A673 (cell line): Measurements from ENCODE around the gene SLC25A20. TPM values are rescaled to one million over a fixed set of nuclear protein-coding genes. Genes with fewer than 3 reads are reported as not detected.

Source experiments
- BruUV-seq: library from RNA; stranded (reverse); fragments of 400-500 nt; replicated peaks from 2 replicates; lab custom pipeline; 2021; lab: Mats Ljungman, UMichigan
- CTCF ChIA-PET: fragments of 300-600 bp; sonication (Branson Sonifier 250); formaldehyde crosslinking; loops from one replicate; lab custom pipeline; 2022; ENCODE audit warnings: antibody characterized with exemption; lab: Charles Lee
- POLR2A ChIA-PET: fragments of 300-600 bp; sonication (Branson Sonifier 250); formaldehyde crosslinking; loops from one replicate; lab custom pipeline; 2022; ENCODE audit warnings: antibody characterized with exemption; ENCODE audit not compliant: low non-redundant PET; lab: Charles Lee
- DNase-seq: peaks from one replicate; pipeline ENCODE4 v3.0.0-alpha.2; 2015; ENCODE audit warnings: low spot score
- H3K27ac ChIP-seq: fragments of 200-600 bp; sonication (generic); 2 replicates; pipeline ENCODE4 v1.5.1; 2016; ENCODE audit warnings: mixed run types, low read depth, mild to moderate bottlenecking, mixed read lengths, antibody characterized with exemption, low read length; ENCODE audit not compliant: poor library complexity, severe bottlenecking
- H3K27me3 ChIP-seq: fragments of 200-600 bp; sonication (generic); replicated peaks from 2 replicates; pipeline ENCODE4 v1.6.1; 2017; ENCODE audit warnings: mixed run types, low read depth, mild to moderate bottlenecking, mixed read lengths, antibody characterized with exemption, low read length; ENCODE audit not compliant: insufficient read depth, poor library complexity
- H3K36me3 ChIP-seq: fragments of 200-600 bp; sonication (generic); 2 replicates; pipeline ENCODE4 v1.6.1; 2016; ENCODE audit warnings: mixed run types, mild to moderate bottlenecking, mixed read lengths, antibody characterized with exemption, low read length; ENCODE audit not compliant: insufficient read depth, poor library complexity, severe bottlenecking
- H3K4me1 ChIP-seq: fragments of 200-600 bp; sonication (generic); 2 replicates; pipeline ENCODE4 v1.6.1; 2017; ENCODE audit warnings: mixed run types, mild to moderate bottlenecking, mixed read lengths, antibody characterized with exemption, low read length; ENCODE audit not compliant: insufficient read depth, poor library complexity, severe bottlenecking
- H3K4me3 ChIP-seq: fragments of 200-600 bp; sonication (generic); 2 replicates; pipeline ENCODE4 v1.5.1; 2016; ENCODE audit warnings: low read depth, mixed run types, mild to moderate bottlenecking, mixed read lengths, low read length; ENCODE audit not compliant: poor library complexity, severe bottlenecking
- H3K9me3 ChIP-seq: fragments of 200-600 bp; sonication (generic); 2 replicates; pipeline ENCODE4 v1.6.1; 2016; ENCODE audit warnings: mixed run types, low read depth, mild to moderate bottlenecking, mixed read lengths, antibody characterized with exemption, low read length; ENCODE audit not compliant: poor library complexity, severe bottlenecking
- EZH2 ChIP-seq: fragments of 200-600 bp; sonication (generic); IDR thresholded peaks from 2 replicates; pipeline ENCODE4 v1.6.1; 2017; ENCODE audit warnings: borderline replicate concordance, low read depth, mild to moderate bottlenecking, mixed read lengths, antibody characterized with exemption, low read length; ENCODE audit not compliant: poor library complexity, severe bottlenecking
- intact Hi-C: fragments of 100-400 bp; cut with micrococcal nuclease; formaldehyde crosslinking; loops from one replicate; pipeline ENCODE4 v1.10.0; 2022; ENCODE audit not compliant: unreplicated experiment
- total RNA-seq: library from RNA; stranded (reverse); gene quantifications from 2 replicates; pipeline ENCODE4 v1.2.3, GENCODE V29; 2021
- TF ChIP-seq, protein P1 (sequence below): fragments of 300-800, 200-600 bp; sonication (generic); conservative IDR thresholded peaks from 2 replicates; pipeline ENCODE4 v1.5.1; 2017; ENCODE audit warnings: low read depth, mild to moderate bottlenecking, antibody characterized with exemption, low read length, moderate library complexity, mixed read lengths

The SLC25A20 gene
- total RNA-seq, 1 experiment from 2014 or later: 4.9 TPM

DNA sequence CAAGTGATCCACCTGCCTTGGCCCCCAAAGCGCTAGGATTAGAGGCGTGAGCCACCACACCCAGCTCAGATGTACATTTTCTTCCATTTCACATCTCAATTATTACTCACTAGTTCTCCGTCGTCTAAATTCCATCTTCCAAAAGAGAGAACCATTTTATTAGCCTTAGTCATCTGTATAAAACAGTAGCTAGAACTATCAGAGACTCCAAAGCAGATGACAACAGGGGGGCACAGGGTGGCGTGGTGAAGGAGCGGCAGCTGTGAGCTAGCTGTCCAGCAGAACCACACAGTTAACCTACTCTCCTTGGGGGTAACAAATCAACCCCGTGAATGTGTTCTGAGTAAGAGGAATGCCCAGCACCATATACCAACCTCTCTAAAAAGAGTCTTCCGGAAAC is 7.1 kb downstream of the SLC25A20 start:
- POLR2A ChIA-PET: no interaction called here
- no peak overlapping the region for H3K27ac ChIP-seq
- no peaks in the 10 kb centered on the region for H3K36me3 ChIP-seq
- H3K27me3 ChIP-seq: no peaks in the 10 kb centered on the region
- H3K9me3 ChIP-seq: no peaks in the 10 kb centered on the region
- CTCF ChIA-PET: no interaction called here
- no peak for DNase-seq
- TF ChIP-seq, protein P1, sequence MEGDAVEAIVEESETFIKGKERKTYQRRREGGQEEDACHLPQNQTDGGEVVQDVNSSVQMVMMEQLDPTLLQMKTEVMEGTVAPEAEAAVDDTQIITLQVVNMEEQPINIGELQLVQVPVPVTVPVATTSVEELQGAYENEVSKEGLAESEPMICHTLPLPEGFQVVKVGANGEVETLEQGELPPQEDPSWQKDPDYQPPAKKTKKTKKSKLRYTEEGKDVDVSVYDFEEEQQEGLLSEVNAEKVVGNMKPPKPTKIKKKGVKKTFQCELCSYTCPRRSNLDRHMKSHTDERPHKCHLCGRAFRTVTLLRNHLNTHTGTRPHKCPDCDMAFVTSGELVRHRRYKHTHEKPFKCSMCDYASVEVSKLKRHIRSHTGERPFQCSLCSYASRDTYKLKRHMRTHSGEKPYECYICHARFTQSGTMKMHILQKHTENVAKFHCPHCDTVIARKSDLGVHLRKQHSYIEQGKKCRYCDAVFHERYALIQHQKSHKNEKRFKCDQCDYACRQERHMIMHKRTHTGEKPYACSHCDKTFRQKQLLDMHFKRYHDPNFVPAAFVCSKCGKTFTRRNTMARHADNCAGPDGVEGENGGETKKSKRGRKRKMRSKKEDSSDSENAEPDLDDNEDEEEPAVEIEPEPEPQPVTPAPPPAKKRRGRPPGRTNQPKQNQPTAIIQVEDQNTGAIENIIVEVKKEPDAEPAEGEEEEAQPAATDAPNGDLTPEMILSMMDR: no peak
- TF ChIP-seq EZH2: no peak
- intact Hi-C loops: no loop called here
- H3K4me1 ChIP-seq: no peaks in the 10 kb centered on the region
- no peak overlapping the region for H3K4me3 ChIP-seq
- BruUV-seq: no TSS peak

- H3K27me3 ChIP-seq: no peaks in the 10 kb centered on the region
- no peaks in the 10 kb centered on the region for H3K9me3 ChIP-seq
- no peak overlapping the region for H3K4me3 ChIP-seq
- H3K27ac ChIP-seq: no peak overlapping the region
- H3K4me1 ChIP-seq: no peaks in the 10 kb centered on the region
- ChIA-PET CTCF (no interaction called here), POLR2A (no interaction called here)
- TF ChIP-seq EZH2: no peak
- TF ChIP-seq, protein P1: no peak
- no TSS peak for BruUV-seq
- no peak for DNase-seq
- H3K36me3 ChIP-seq: no peaks in the 10 kb centered on the region
- intact Hi-C loops: no loop called here
Observed at GRCh38 chr3:48885753-48886152, 12.9 kb downstream of the SLC25A20 start.

- ChIA-PET POLR2A (no interaction called here), CTCF (no interaction called here)
- Histone ChIP-seq H3K4me1 (no peaks in the 10 kb centered on the region), H3K4me3 (no peak overlapping the region), H3K27me3 (no peaks in the 10 kb centered on the region), H3K27ac (no peak overlapping the region), H3K9me3 (no peaks in the 10 kb centered on the region), H3K36me3 (no peaks in the 10 kb centered on the region)
- intact Hi-C loops: no loop called here
- TF ChIP-seq, protein P1: no peak
- TF ChIP-seq EZH2: no peak
- BruUV-seq: no TSS peak
- no peak for DNase-seq
Observed at GRCh38 chr3:48881652-48882114, 17.0 kb downstream of the SLC25A20 start.
